H1 (cell line): ENCODE measurements around the gene PTPRF. TPM values are rescaled to one million over a fixed set of nuclear protein-coding genes. Genes with fewer than 3 reads are reported as not detected.

Source experiments
- CTCF ChIA-PET: fragments of 300-600 bp; sonication (Branson Sonifier 250); formaldehyde crosslinking; loops from one replicate; lab custom pipeline; 2021; ENCODE audit not compliant: partially characterized antibody; lab: Charles Lee
- POLR2A ChIA-PET: fragments of 300-600 bp; sonication (Branson Sonifier 250); formaldehyde crosslinking; loops from one replicate; lab custom pipeline; 2021; ENCODE audit warnings: inconsistent platforms; ENCODE audit not compliant: partially characterized antibody; lab: Charles Lee
- DNase-seq, 2 experiments: peaks; one replicate each; pipeline versions ENCODE4 v3.0.0 to v3.0.0-alpha.2; 2010 to 2022; ENCODE audit warnings: low spot score in 2 of 2, low read depth in 1 of 2, mixed read lengths in 1 of 2
- FAIRE-seq: peaks from 2 replicates; lab custom pipeline; 2011; peaks lifted over from hg19 to GRCh38; lab: Jason Lieb, UNC
- H2AFZ ChIP-seq: 2 replicates; pipeline ENCODE4 v1.8.1; 2012; ENCODE audit warnings: low read length, inconsistent platforms
- H2AK5ac ChIP-seq: 2 replicates; pipeline ENCODE4 v1.6.1; 2013; ENCODE audit warnings: low read depth, low read length
- H2BK120ac ChIP-seq: replicated peaks from 2 replicates; pipeline ENCODE3; 2013; ENCODE audit warnings: low read depth, low read length, inconsistent platforms
- H2BK12ac ChIP-seq: 2 replicates; pipeline ENCODE4 v1.6.1; 2013; ENCODE audit warnings: low read depth, low read length
- H2BK15ac ChIP-seq: 2 replicates; pipeline ENCODE4 v1.6.1; 2013; ENCODE audit warnings: low read length
- H2BK20ac ChIP-seq: 2 replicates; pipeline ENCODE4 v1.6.1; 2013; ENCODE audit warnings: low read length
- H2BK5ac ChIP-seq: 2 replicates; pipeline ENCODE4 v1.6.1; 2013; ENCODE audit warnings: low read depth, low read length
- H3K14ac ChIP-seq: 2 replicates; pipeline ENCODE4 v1.6.1; 2013; ENCODE audit warnings: inconsistent platforms; ENCODE audit not compliant: insufficient read length
- H3K18ac ChIP-seq: 2 replicates; pipeline ENCODE4 v1.6.1; 2013; ENCODE audit warnings: low read length; ENCODE audit errors: extremely low read depth
- H3K23ac ChIP-seq: 2 replicates; pipeline ENCODE4 v1.6.1; 2013; ENCODE audit warnings: inconsistent platforms; ENCODE audit not compliant: insufficient read length
- H3K23me2 ChIP-seq: 2 replicates; pipeline ENCODE4 v1.6.1; 2013; ENCODE audit warnings: low read depth, low read length
- H3K27ac ChIP-seq: 2 replicates; pipeline ENCODE4 v1.6.1; 2011; ENCODE audit warnings: low read depth, low read length, inconsistent platforms
- H3K27me3 ChIP-seq, 4 experiments: replicated peaks in 1 of 4; 1 replicate in 1 of 4; 2 replicates in 3 of 4; pipeline versions ENCODE4 v1.6.1 to v1.8.1; 2011 to 2013; ENCODE audit warnings: low read length in 3 of 4, mild to moderate bottlenecking in 3 of 4, inconsistent platforms in 2 of 4, mixed read lengths in 2 of 4, moderate library complexity in 1 of 4; ENCODE audit not compliant: control insufficient read depth in 3 of 4, insufficient read depth in 3 of 4; ENCODE audit errors: extremely low read depth in 1 of 4
- H3K36me3 ChIP-seq, 4 experiments: 2 replicates each; pipeline versions ENCODE4 v1.6.1 to v1.8.1; 2011 to 2013; ENCODE audit warnings: mild to moderate bottlenecking in 4 of 4, low read length in 3 of 4, moderate library complexity in 2 of 4, control low read depth in 1 of 4, inconsistent platforms in 1 of 4; ENCODE audit not compliant: insufficient read depth in 4 of 4, control insufficient read depth in 2 of 4
- H3K4ac ChIP-seq: replicated peaks from 2 replicates; pipeline ENCODE3; 2013; ENCODE audit warnings: low read length, low read depth, mixed read lengths, inconsistent platforms; ENCODE audit not compliant: insufficient read length
- H3K4me1 ChIP-seq, 4 experiments: replicated peaks in 1 of 4; 1 replicate in 1 of 4; 2 replicates in 3 of 4; pipeline versions ENCODE4 v1.6.1 to v1.8.1; 2011 to 2013; ENCODE audit warnings: low read length in 3 of 4, inconsistent platforms in 2 of 4, mixed read lengths in 1 of 4; ENCODE audit not compliant: insufficient read depth in 4 of 4, control insufficient read depth in 3 of 4
- H3K4me2 ChIP-seq, 2 experiments: 2 replicates each; pipeline versions ENCODE4 v1.6.1 to v1.8.1; 2011 to 2013; ENCODE audit warnings: low read depth in 2 of 2, low read length in 2 of 2, control low read depth in 1 of 2, inconsistent platforms in 1 of 2, mild to moderate bottlenecking in 1 of 2; ENCODE audit not compliant: insufficient read depth in 1 of 2
- H3K4me3 ChIP-seq, 4 experiments: fragments of 200-600, 300-600 bp in 1 of 4; sonication (generic), shearing (Covaris generic), sonication (Bioruptor Twin) in 1 of 4; 2 replicates each; pipeline versions ENCODE4 v1.5.1 to v1.8.1; 2011 to 2016; ENCODE audit warnings: low read length in 4 of 4, low read depth in 3 of 4, control low read depth in 2 of 4, inconsistent platforms in 2 of 4, mild to moderate bottlenecking in 2 of 4, mixed read lengths in 1 of 4, moderate library complexity in 1 of 4; ENCODE audit not compliant: insufficient read depth in 2 of 4; ENCODE audit errors: extremely low read depth in 1 of 4
- H3K56ac ChIP-seq: replicated peaks from 2 replicates; pipeline ENCODE3; 2013; ENCODE audit warnings: low read depth, mild to moderate bottlenecking, mixed read lengths, low read length, inconsistent platforms; ENCODE audit not compliant: insufficient read length
- H3K79me1 ChIP-seq: 2 replicates; pipeline ENCODE4 v1.6.1; 2013; ENCODE audit warnings: low read depth, low read length, control low read depth
- H3K79me2 ChIP-seq, 2 experiments: 2 replicates each; pipeline versions ENCODE4 v1.6.1 to v1.8.1; 2012 to 2013; ENCODE audit warnings: low read length in 2 of 2, mild to moderate bottlenecking in 2 of 2, inconsistent platforms in 1 of 2; ENCODE audit not compliant: insufficient read depth in 2 of 2, control insufficient read depth in 1 of 2
- H3K9ac ChIP-seq, 4 experiments: replicated peaks in 1 of 4; 1 replicate in 1 of 4; 2 replicates in 3 of 4; pipeline versions ENCODE4 v1.6.1 to v1.8.1; 2011 to 2013; ENCODE audit warnings: low read depth in 3 of 4, low read length in 3 of 4, control low read depth in 2 of 4, mild to moderate bottlenecking in 2 of 4, moderate library complexity in 2 of 4, inconsistent platforms in 1 of 4; ENCODE audit errors: extremely low read depth in 1 of 4
- H3K9me3 ChIP-seq, 2 experiments: 2 replicates each; pipeline versions ENCODE4 v1.6.1 to v1.8.1; 2012 to 2013; ENCODE audit warnings: mild to moderate bottlenecking in 2 of 2, moderate library complexity in 2 of 2, control low read depth in 1 of 2, inconsistent platforms in 1 of 2, low read depth in 1 of 2, low read length in 1 of 2, mixed read lengths in 1 of 2; ENCODE audit not compliant: insufficient read depth in 2 of 2
- H4K20me1 ChIP-seq, 2 experiments: replicated peaks in 1 of 2; 2 replicates each; pipeline versions ENCODE3 to v1.8.1; 2011 to 2013; ENCODE audit warnings: inconsistent platforms in 2 of 2, low read length in 2 of 2, mild to moderate bottlenecking in 1 of 2; ENCODE audit not compliant: insufficient read depth in 2 of 2, control insufficient read depth in 1 of 2
- H4K5ac ChIP-seq: 2 replicates; pipeline ENCODE4 v1.6.1; 2013; ENCODE audit warnings: low read length, low read depth, mixed read lengths, inconsistent platforms; ENCODE audit not compliant: insufficient read length
- H4K8ac ChIP-seq: 2 replicates; pipeline ENCODE4 v1.8.0; 2013; ENCODE audit warnings: mild to moderate bottlenecking, moderate library complexity, low read length, inconsistent platforms; ENCODE audit not compliant: insufficient read depth; ENCODE audit errors: extremely low read depth
- H4K91ac ChIP-seq: replicated peaks from 2 replicates; pipeline ENCODE3; 2013; ENCODE audit warnings: low read length, mixed read lengths, inconsistent platforms; ENCODE audit not compliant: insufficient read length
- ASH2L ChIP-seq: fragments of 200-600, 300-600 bp; sonication (generic); IDR thresholded peaks from one replicate; pipeline ENCODE4 v1.7.1; 2017; ENCODE audit warnings: low read length
- EGR1 ChIP-seq: IDR thresholded peaks from 2 replicates; pipeline ENCODE4 v1.6.1; 2011; ENCODE audit warnings: low read depth, low read length, borderline replicate concordance
- GABPA ChIP-seq: IDR thresholded peaks from 2 replicates; pipeline ENCODE4 v1.6.1; 2011; ENCODE audit warnings: mild to moderate bottlenecking, low read length, moderate library complexity, borderline replicate concordance; ENCODE audit not compliant: insufficient read depth
- SIN3A ChIP-seq, 2 experiments: IDR thresholded peaks in 1 of 2; conservative IDR thresholded peaks in 1 of 2; 2 replicates each; pipeline ENCODE4 v1.6.1; 2011 to 2012; ENCODE audit warnings: low read length in 2 of 2, improper control_type of control experiment in 1 of 2, low read depth in 1 of 2, mild to moderate bottlenecking in 1 of 2
- SP2 ChIP-seq: IDR thresholded peaks from 2 replicates; pipeline ENCODE4 v1.6.1; 2012; ENCODE audit warnings: mild to moderate bottlenecking, low read length, inconsistent platforms
- WGBS, 2 experiments: shearing (Covaris generic) in 1 of 2; methylation state at CpG; one replicate each; pipeline versions ENCODE4 v1.1.6 to v1.1.7; 2013 to 2015; ENCODE audit warnings: low lambda C conversion rate in 2 of 2, mixed read lengths in 2 of 2, inconsistent platforms in 1 of 2, low coverage in 1 of 2, missing lambda C conversion rate in 1 of 2; ENCODE audit not compliant: insufficient replicate concordance in 2 of 2, insufficient coverage in 1 of 2, insufficient read length in 1 of 2; ENCODE audit errors: extremely low coverage in 1 of 2, missing lambda C conversion rate in 1 of 2; 5-methylcytosine and 5-hydroxymethylcytosine counted together
- polyA plus RNA-seq, 7 experiments: library from polyadenylated mRNA; depleted of rRNA in 3 of 7; stranded (reverse) in 5 of 7; unstranded in 2 of 7; fragments of >200 nt in 5 of 7; fragments of 200-250 nt in 2 of 7; gene quantifications; 1 replicate in 5 of 7; 2 replicates in 1 of 7; 4 replicates in 1 of 7; pipeline versions ENCODE4 v1.2.1 to v1.2.3, GENCODE V29; 2011 to 2013; ENCODE audit warnings: missing spikeins in 2 of 7, mixed read lengths in 2 of 7
- total RNA-seq: library from RNA; stranded (reverse); fragmentation: NEBNext Ultra II Directional; extraction: Animal tissue kit (Norgen Biotek cat#: 25700); gene quantifications from 2 replicates; pipeline ENCODE4 v1.2.1, GENCODE V29; 2021

The PTPRF gene
- total and polyA plus RNA-seq, 2 of the 8 experiments (the other 6 are each of a cell fraction or from before 2014, with no cell fraction given), result 136 to 231 TPM

DNA sequence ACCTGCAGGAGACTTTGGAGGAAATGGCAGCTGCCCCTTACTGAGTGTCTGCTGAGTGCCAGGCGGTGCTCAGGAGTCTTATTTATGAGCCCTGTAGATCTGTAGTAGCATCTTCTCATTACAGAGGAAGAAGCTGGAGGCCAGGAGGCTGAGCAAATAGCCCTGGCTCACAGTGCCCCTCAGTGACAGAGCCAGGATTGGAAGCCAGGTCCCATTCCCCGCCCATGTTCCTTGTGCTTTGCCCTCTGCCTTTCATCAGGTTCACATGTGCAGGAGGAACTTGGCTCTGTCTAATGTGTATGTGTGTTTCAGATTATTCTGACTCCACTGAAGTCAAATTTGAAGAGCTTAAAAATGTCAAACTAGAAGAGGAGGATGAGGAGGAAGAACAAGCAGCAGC is 140.5 kb downstream of the PTPRF start:
- Histone ChIP-seq H3K27me3 (no peaks in the 10 kb centered on the region), H3K79me1 (peaks cover 5% of the 10 kb centered on the region), H3K36me3 (peaks cover 57 to 94% (median 80%) of the 10 kb centered on the region in 4 experiments), H2BK15ac (no peak overlapping the region), H3K56ac (no peak overlapping the region), H3K18ac (no peak overlapping the region), H2BK120ac (no peak overlapping the region), H3K14ac (no peak overlapping the region), H3K9me3 (no peaks in the 10 kb centered on the region), H3K23ac (no peak overlapping the region), H2AK5ac (no peak overlapping the region), H2AFZ (no peak overlapping the region), H2BK5ac (no peak overlapping the region), H3K23me2 (no peaks in the 10 kb centered on the region), H3K9ac (no peak overlapping the region), H2BK20ac (no peak overlapping the region), H3K4me3 (no peak overlapping the region), H4K8ac (no peak overlapping the region), H4K5ac (no peak overlapping the region), H3K27ac (no peak overlapping the region), H3K4me2 (no peak overlapping the region), H2BK12ac (no peak overlapping the region), H3K4ac (no peak overlapping the region), H4K91ac (no peak overlapping the region), H3K79me2 (peaks cover 0 to 2% of the 10 kb centered on the region in 2 experiments; a peak in 1 of 4 replicates), H3K4me1 (no peaks in the 10 kb centered on the region), H4K20me1 (peaks cover 5 to 14% of the 10 kb centered on the region in 2 experiments)
- POLR2A ChIA-PET, result interaction anchor here (0.7 to 33.6 kb wide), 4 partner anchors 4 to 35 kb away, joined by 5 to 651 read pairs (median 330); partner anchors contain the start of gene KDM4A
- no peak for DNase-seq
- WGBS, 2 experiments, result 90% methylated on average over 2 of the region's 2 CpGs; no CpG with 5 or more reads in 1 of the 2 experiments
- TF ChIP-seq GABPA (no peak), SIN3A (conservative IDR thresholded peaks at IDR 0.05 in 1 of 2, IDR thresholded peaks at IDR 0.05 in 1 of 2; ENCODE audit: low read depth in 1 of 2, low read length in 2 of 2) (no peak), ASH2L (no peak), EGR1 (no peak), SP2 (no peak)
- no peak for FAIRE-seq
- CTCF ChIA-PET, result interaction anchor here (0.8 to 2.0 kb wide), 10 partner anchors 9 to 263 kb away, joined by 3 to 7 read pairs (median 4); no protein-coding TSS in a partner anchor
